Measurements from ENCODE around the gene SEC31A. TPM values are rescaled to one million over a fixed set of nuclear protein-coding genes. Genes with fewer than 3 reads are reported as not detected.

SEC31A gene
- total and polyA plus RNA-seq, 9 donors: 142 to 388 (median 287) TPM

GRCh38 chr4:82790060-82790660 lies 100.8 kb downstream of the SEC31A start:
- Histone ChIP-seq H3K9me3 (no peaks in the 10 kb centered on the region), H3K27ac (no peak overlapping the region), H3K36me3 (no peaks in the 10 kb centered on the region), H3K27me3 (no peaks in the 10 kb centered on the region), H3K4me3 (no peak overlapping the region), H3K4me1 (ENCODE audit: insufficient read depth) (peaks cover 20% of the 10 kb centered on the region)
- no peak for DNase-seq
- TF ChIP-seq EP300 (IDR thresholded peaks at IDR 0.05) (no peak), CTCF (IDR thresholded peaks at IDR 0.05) (no peak), POLR2A (IDR thresholded peaks at IDR 0.05) (no peak)
- WGBS, 3 donors: 58 to 73% (median 61%) methylated on average over 8 of the region's 8 CpGs
- intact Hi-C loops (cut with DNase I): loop anchor here in 2 of 4 donors (10.0 kb wide), 3 partner anchors 65 to 225 kb away; partner anchors contain the start of genes SEC31A (in 1 of the 2) and TMEM150C (in 1 of the 2)

- Histone ChIP-seq H3K27ac (no peak overlapping the region), H3K4me3 (no peak overlapping the region), H3K9me3 (no peaks in the 10 kb centered on the region), H3K27me3 (no peaks in the 10 kb centered on the region), H3K4me1 (ENCODE audit: insufficient read depth) (peaks cover 23% of the 10 kb centered on the region), H3K36me3 (no peaks in the 10 kb centered on the region)
- WGBS, 3 donors: 23 to 32% (median 25%) methylated on average over 7 of the region's 7 CpGs
- no peak for DNase-seq
- intact Hi-C loops (cut with DNase I): no loop called here
- no peak for TF ChIP-seq POLR2A (IDR thresholded peaks at IDR 0.05)
- no peak for TF ChIP-seq CTCF (IDR thresholded peaks at IDR 0.05)
- no peak for TF ChIP-seq EP300 (IDR thresholded peaks at IDR 0.05)
These were observed 101.8 kb downstream of the SEC31A start for GRCh38 chr4:82789025-82789776.

- intact Hi-C loops (cut with DNase I): no loop called here
- no peak overlapping the region for H3K27ac ChIP-seq
- no peak for DNase-seq
- TF ChIP-seq CTCF (IDR thresholded peaks at IDR 0.05): no peak
- TF ChIP-seq POLR2A (IDR thresholded peaks at IDR 0.05): no peak
- no peak for TF ChIP-seq EP300 (IDR thresholded peaks at IDR 0.05)
- H3K36me3 ChIP-seq: no peaks in the 10 kb centered on the region
- no peaks in the 10 kb centered on the region for H3K27me3 ChIP-seq
- H3K9me3 ChIP-seq: no peaks in the 10 kb centered on the region
- WGBS, 3 donors: 62 to 72% (median 67%) methylated on average over 4 of the region's 4 CpGs
- no peak overlapping the region for H3K4me3 ChIP-seq
- peaks cover 16% of the 10 kb centered on the region for H3K4me1 ChIP-seq (ENCODE audit: insufficient read depth)
These were observed 103.6 kb downstream of the SEC31A start for GRCh38 chr4:82787342-82787741.

- 49 to 77% (median 65%) methylated on average over 4 of the region's 4 CpGs for WGBS, 3 donors
- Histone ChIP-seq H3K4me3 (no peak overlapping the region), H3K9me3 (no peaks in the 10 kb centered on the region), H3K4me1 (ENCODE audit: insufficient read depth) (peaks cover 17% of the 10 kb centered on the region), H3K27me3 (no peaks in the 10 kb centered on the region), H3K27ac (no peak overlapping the region), H3K36me3 (no peaks in the 10 kb centered on the region)
- no peak for DNase-seq
- no peak for TF ChIP-seq EP300 (IDR thresholded peaks at IDR 0.05)
- no peak for TF ChIP-seq POLR2A (IDR thresholded peaks at IDR 0.05)
- no peak for TF ChIP-seq CTCF (IDR thresholded peaks at IDR 0.05)
- intact Hi-C loops (cut with DNase I): no loop called here
These were observed 104.1 kb downstream of the SEC31A start for GRCh38 chr4:82786828-82787227.
